GM12878 (cell line): Measurements from ENCODE around the gene GCH1. TPM values are rescaled to one million over a fixed set of nuclear protein-coding genes. Genes with fewer than 3 reads are reported as not detected.
A peak's percentile ranks its signal among the peaks of the same experiment; 100 is the strongest.

ENCODE experiments used
- ASH2L ChIP-seq: fragments of 300-600, 200-600 bp; sonication (generic); IDR thresholded peaks from 2 replicates; pipeline ENCODE4 v1.6.1; 2017; ENCODE audit warnings: low read depth, mild to moderate bottlenecking, borderline replicate concordance
- ATF7 ChIP-seq: fragments of 450-650 bp; IDR thresholded peaks from 2 replicates; pipeline ENCODE4 v1.6.1; 2016; ENCODE audit warnings: low read depth, mild to moderate bottlenecking
- CBX5 ChIP-seq: sonication (generic); IDR thresholded peaks from 2 replicates; pipeline ENCODE4 v1.6.1; 2016; ENCODE audit warnings: low read depth, moderate library complexity, mild to moderate bottlenecking, inconsistent platforms
- CEBPB ChIP-seq, 2 experiments: fragments of 150-350 bp in 1 of 2; IDR thresholded peaks; 2 replicates each; pipeline ENCODE4 v1.6.1; 2012 to 2014; ENCODE audit warnings: low read depth in 2 of 2, low read length in 2 of 2, borderline replicate concordance in 1 of 2, inconsistent platforms in 1 of 2
- CHD2 ChIP-seq: IDR thresholded peaks from 2 replicates; pipeline ENCODE4 v1.6.1; 2011; ENCODE audit warnings: low read depth, low read length, improper control_type of control experiment, borderline replicate concordance
- E4F1 ChIP-seq: fragments of 450-650 bp; IDR thresholded peaks from 2 replicates; pipeline ENCODE4 v1.6.1; 2018; ENCODE audit warnings: borderline replicate concordance, mild to moderate bottlenecking; ENCODE audit not compliant: partially characterized antibody
- FOS ChIP-seq: IDR thresholded peaks from 3 replicates; pipeline ENCODE4 v1.6.1; 2011; ENCODE audit warnings: borderline replicate concordance; ENCODE audit not compliant: insufficient read length; ENCODE audit errors: extremely low read depth
- FOXK2 ChIP-seq: fragments of 450-650 bp; IDR thresholded peaks from 2 replicates; pipeline ENCODE4 v1.6.1; 2017; ENCODE audit warnings: mild to moderate bottlenecking, moderate library complexity
- HDGF ChIP-seq: fragments of 450-650 bp; IDR thresholded peaks from 2 replicates; pipeline ENCODE4 v1.6.1; 2016; ENCODE audit warnings: antibody characterized with exemption
- JUND ChIP-seq: IDR thresholded peaks from 2 replicates; pipeline ENCODE4 v1.6.1; 2012; ENCODE audit warnings: low read depth, mild to moderate bottlenecking, low read length, improper control_type of control experiment, moderate library complexity
- KAT2A ChIP-seq: conservative IDR thresholded peaks from 2 replicates; pipeline ENCODE4 v1.6.1; 2011; ENCODE audit warnings: low read depth, low read length; ENCODE audit not compliant: control insufficient read depth
- KLF5 ChIP-seq: fragments of 450-650 bp; IDR thresholded peaks from 2 replicates; pipeline ENCODE4 v1.6.1; 2014; ENCODE audit warnings: mild to moderate bottlenecking; ENCODE audit not compliant: partially characterized antibody
- MEF2B ChIP-seq: fragments of 450-650 bp; IDR thresholded peaks from 2 replicates; pipeline ENCODE4 v1.6.1; 2018; ENCODE audit warnings: mild to moderate bottlenecking, moderate library complexity; ENCODE audit not compliant: partially characterized antibody, poor library complexity, severe bottlenecking
- NR2C1 ChIP-seq: fragments of 450-650 bp; IDR thresholded peaks from 2 replicates; pipeline ENCODE4 v1.6.1; 2017; ENCODE audit warnings: antibody characterized with exemption, mild to moderate bottlenecking, moderate library complexity
- PAX8 ChIP-seq: fragments of 450-650 bp; IDR thresholded peaks from 2 replicates; pipeline ENCODE4 v1.6.1; 2017; ENCODE audit warnings: mild to moderate bottlenecking, moderate library complexity
- PML ChIP-seq: IDR thresholded peaks from 2 replicates; pipeline ENCODE4 v1.6.1; 2012; ENCODE audit warnings: low read length, inconsistent platforms
- POLR2AphosphoS2 ChIP-seq: IDR thresholded peaks from 2 replicates; pipeline ENCODE4 v1.6.1; 2011; ENCODE audit warnings: low read depth, mild to moderate bottlenecking, low read length, improper control_type of control experiment, moderate library complexity
- POU2F2 ChIP-seq: IDR thresholded peaks from 3 replicates; pipeline ENCODE4 v1.6.1; 2011; ENCODE audit warnings: low read depth, mild to moderate bottlenecking, low read length, borderline replicate concordance
- RAD21 ChIP-seq: IDR thresholded peaks from 2 replicates; pipeline ENCODE4 v1.6.1; 2011; ENCODE audit warnings: mild to moderate bottlenecking, low read depth, low read length, moderate library complexity; ENCODE audit not compliant: insufficient read depth
- RBBP5 ChIP-seq: fragments of 200-600 bp; sonication (generic); conservative IDR thresholded peaks from 2 replicates; pipeline ENCODE4 v1.6.1; 2016
- RCOR1 ChIP-seq: conservative IDR thresholded peaks from 2 replicates; pipeline ENCODE4 v1.6.1; 2012; ENCODE audit warnings: low read depth, low read length, improper control_type of control experiment
- RFX5 ChIP-seq: IDR thresholded peaks from 2 replicates; pipeline ENCODE4 v1.6.1; 2011; ENCODE audit warnings: low read depth, low read length, improper control_type of control experiment
- SP1 ChIP-seq: IDR thresholded peaks from one replicate; pipeline ENCODE4 v1.6.1; 2011; ENCODE audit warnings: low read depth, low read length
- SREBF1 ChIP-seq: IDR thresholded peaks from 2 replicates; pipeline ENCODE4 v1.6.1; 2012; ENCODE audit warnings: mild to moderate bottlenecking, low read length
- STAT3 ChIP-seq: IDR thresholded peaks from 2 replicates; pipeline ENCODE4 v1.6.1; 2011; ENCODE audit warnings: low read depth, low read length, improper control_type of control experiment
- TARDBP ChIP-seq: IDR thresholded peaks from 2 replicates; pipeline ENCODE4 v1.6.1; 2016; ENCODE audit warnings: borderline replicate concordance
- TCF3 ChIP-seq: IDR thresholded peaks from 2 replicates; pipeline ENCODE4 v1.6.1; 2012; ENCODE audit warnings: low read depth, mild to moderate bottlenecking, low read length, borderline replicate concordance; ENCODE audit not compliant: insufficient read depth
- TCF7 ChIP-seq: IDR thresholded peaks from 2 replicates; pipeline ENCODE4 v1.6.1; 2014; ENCODE audit warnings: antibody characterized with exemption, borderline replicate concordance
- WRNIP1 ChIP-seq: IDR thresholded peaks from 2 replicates; pipeline ENCODE4 v1.6.1; 2011; ENCODE audit warnings: low read depth, low read length, improper control_type of control experiment, borderline replicate concordance
- ZBTB33 ChIP-seq: fragments of 450-650 bp; IDR thresholded peaks from 2 replicates; pipeline ENCODE4 v1.6.1; 2017; ENCODE audit warnings: mild to moderate bottlenecking
- ZSCAN29 ChIP-seq: fragments of 450-650 bp; IDR thresholded peaks from 2 replicates; pipeline ENCODE4 v1.6.1; 2017; ENCODE audit warnings: mild to moderate bottlenecking, moderate library complexity
- ZZZ3 ChIP-seq: IDR thresholded peaks from 2 replicates; pipeline ENCODE4 v1.6.1; 2011; ENCODE audit warnings: low read depth; ENCODE audit not compliant: control insufficient read depth, insufficient read length
- polyA plus RNA-seq, 11 experiments: library from polyadenylated mRNA; depleted of rRNA in 4 of 11; unstranded in 6 of 11; stranded (reverse) in 5 of 11; fragments of >200 nt; fragmentation: Nextera tagmentation in 4 of 11; fragmentation: Illumina TruSeq in 1 of 11; extraction: Ambion mirVana in 4 of 11; extraction: Trizol in 1 of 11; gene quantifications; 1 replicate in 1 of 11; 2 replicates in 10 of 11; pipeline versions ENCODE4 v1.2.1 to v1.2.3, GENCODE V29; 2011 to 2016; ENCODE audit warnings: inconsistent platforms in 2 of 11, missing spikeins in 2 of 11, low read depth in 1 of 11
- total RNA-seq, 4 experiments: library from RNA; depleted of rRNA in 3 of 4; stranded (reverse); fragments of >200 nt in 3 of 4; fragmentation: Illumina TruSeq in 1 of 4; extraction: Trizol in 1 of 4; gene quantifications; 2 replicates each; pipeline versions ENCODE4 v1.2.1 to v1.2.3, GENCODE V29; 2013 to 2021

GCH1 gene
- total and polyA plus RNA-seq, 10 of the 15 experiments (the other 5 are each of a cell fraction or from before 2014, with no cell fraction given) = 25.1 to 37.0 (median 33.8) TPM

GRCh38 chr14:54881235-54881760 is 21.3 kb downstream of the GCH1 start (continued):
- no peak for TF ChIP-seq TCF3
- TF ChIP-seq RCOR1 = no peak
- no peak for TF ChIP-seq ZSCAN29
- TF ChIP-seq PAX8 = no peak
- TF ChIP-seq SP1 = no peak
- TF ChIP-seq TARDBP = no peak
- no peak for TF ChIP-seq PML
- no peak for TF ChIP-seq KAT2A
- TF ChIP-seq E4F1 = no peak
- TF ChIP-seq WRNIP1 = no peak
- no peak for TF ChIP-seq HDGF
- TF ChIP-seq RBBP5 = no peak; the same call in 1 of the 2 replicates
- no peak for TF ChIP-seq FOXK2
- TF ChIP-seq ZBTB33 = no peak
- no peak for TF ChIP-seq ATF7
- no peak for TF ChIP-seq RAD21
- TF ChIP-seq RFX5 = no peak
- TF ChIP-seq POLR2AphosphoS2 = no peak
- no peak for TF ChIP-seq NR2C1
- no peak; the same call in 1 of the 2 replicates for TF ChIP-seq ASH2L
- TF ChIP-seq KLF5 = no peak
- no peak for TF ChIP-seq FOS
- TF ChIP-seq CEBPB (IDR thresholded peaks at IDR 0.05; ENCODE audit: borderline replicate concordance in 1 of 2, low read depth in 2 of 2, low read length in 2 of 2) = no peak
- TF ChIP-seq JUND = peak; percentile 90
- no peak for TF ChIP-seq CHD2
- peak; percentile 6 for TF ChIP-seq MEF2B
- no peak for TF ChIP-seq ZZZ3
- TF ChIP-seq STAT3 = no peak
- no peak for TF ChIP-seq CBX5
- no peak for TF ChIP-seq TCF7
- TF ChIP-seq POU2F2 = no peak
- no peak for TF ChIP-seq SREBF1
